Activated CD4-positive, alpha-beta T cell treated with anti-CD3 and anti-CD28 coated beads, Interleukin-2, amount 10 ng/mL, durations not matched to agents 7 days and 5 days (primary cell): ENCODE measurements around the gene ZNF341. TPM values are rescaled to one million over a fixed set of nuclear protein-coding genes. Genes with fewer than 3 reads are reported as not detected.

Experiments used
- CTCF ChIA-PET: fragments of 350-600 bp; sonication (Branson Sonifier 250); formaldehyde crosslinking; loops from one replicate; lab custom pipeline; 2021; ENCODE audit warnings: antibody characterized with exemption; lab: Charles Lee
- POLR2A ChIA-PET: fragments of 350-600 bp; sonication (Branson Sonifier 250); formaldehyde crosslinking; loops from one replicate; lab custom pipeline; 2021; ENCODE audit warnings: antibody characterized with exemption; lab: Charles Lee
- DNase-seq: peaks from one replicate; pipeline ENCODE4 v3.0.0-alpha.2; 2020
- H3K27ac Mint-ChIP-seq: one replicate; pipeline ENCODE4 v1.8.0; 2021; ENCODE audit warnings: mild to moderate bottlenecking, moderate library complexity, mixed read lengths
- H3K27me3 Mint-ChIP-seq: one replicate; pipeline ENCODE4 v1.8.0; 2021; ENCODE audit warnings: mixed read lengths
- H3K36me3 Mint-ChIP-seq: one replicate; pipeline ENCODE4 v1.8.0; 2021; ENCODE audit warnings: low read depth, mixed read lengths
- H3K4me1 Mint-ChIP-seq: one replicate; pipeline ENCODE4 v1.8.0; 2021; ENCODE audit warnings: mixed read lengths
- H3K4me3 Mint-ChIP-seq: one replicate; pipeline ENCODE4 v1.8.0; 2021; ENCODE audit warnings: mild to moderate bottlenecking, moderate library complexity, mixed read lengths
- H3K9me3 Mint-ChIP-seq: one replicate; pipeline ENCODE4 v1.8.0; 2021; ENCODE audit warnings: mixed read lengths
- total RNA-seq, 2 experiments: library from RNA; stranded (reverse); gene quantifications; one replicate each; pipeline ENCODE4 v1.2.3, GENCODE V29; 2021

ZNF341 gene
- total RNA-seq, 2 experiments from 2014 or later: 5.5 to 5.8 TPM

- DNase-seq: no peak
- ChIA-PET CTCF (no interaction called here), POLR2A (no interaction called here)
- Mint-ChIP-seq H3K27ac (no peak overlapping the region), H3K9me3 (no peaks in the 10 kb centered on the region), H3K4me1 (peaks cover 20% of the 10 kb centered on the region), H3K27me3 (no peaks in the 10 kb centered on the region), H3K4me3 (no peak overlapping the region), H3K36me3 (peaks cover 32% of the 10 kb centered on the region)
Observed at GRCh38 chr20:33707668-33708067, 24.1 kb upstream of the ZNF341 start.

DNA sequence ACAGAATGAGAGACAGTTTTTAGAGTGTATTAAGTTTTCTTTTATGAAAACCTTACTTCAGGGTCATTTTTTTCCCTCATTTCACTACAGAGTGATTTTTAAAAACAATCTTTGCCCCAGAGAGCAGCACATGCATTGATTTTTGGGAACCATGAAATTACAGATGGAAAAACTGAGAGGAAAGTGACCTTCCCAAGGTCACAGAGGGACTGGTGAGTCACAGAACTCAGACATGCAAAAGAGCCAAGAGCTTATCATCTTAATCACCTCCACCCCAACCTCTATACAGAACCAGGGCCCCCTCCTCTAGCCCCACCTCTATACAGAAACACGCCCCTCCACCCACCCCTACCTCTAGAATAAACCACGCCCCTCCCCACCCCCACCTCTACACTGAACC is 22.4 kb upstream of the ZNF341 start:
- CTCF ChIA-PET: interaction anchor here (0.6 kb wide), 1 partner anchor 266 kb away, joined by 3 read pairs; the partner anchor contains the start of gene SNTA1
- no peak overlapping the region for H3K27ac Mint-ChIP-seq
- H3K27me3 Mint-ChIP-seq: no peaks in the 10 kb centered on the region
- POLR2A ChIA-PET: no interaction called here
- H3K4me1 Mint-ChIP-seq: peaks cover 20% of the 10 kb centered on the region
- H3K9me3 Mint-ChIP-seq: no peaks in the 10 kb centered on the region
- H3K36me3 Mint-ChIP-seq: peaks cover 39% of the 10 kb centered on the region
- DNase-seq: no peak
- no peak overlapping the region for H3K4me3 Mint-ChIP-seq

GRCh38 chr20:33709905-33710541 is 21.8 kb upstream of the ZNF341 start:
- no peaks in the 10 kb centered on the region for H3K27me3 Mint-ChIP-seq
- H3K36me3 Mint-ChIP-seq: peaks cover 39% of the 10 kb centered on the region
- peaks cover 20% of the 10 kb centered on the region for H3K4me1 Mint-ChIP-seq
- ChIA-PET CTCF (no interaction called here), POLR2A (no interaction called here)
- DNase-seq: no peak
- H3K9me3 Mint-ChIP-seq: no peaks in the 10 kb centered on the region
- H3K4me3 Mint-ChIP-seq: no peak overlapping the region
- no peak overlapping the region for H3K27ac Mint-ChIP-seq

- no peak for DNase-seq
- Mint-ChIP-seq H3K4me1 (peaks cover 20% of the 10 kb centered on the region), H3K27ac (peak overlapping the region; percentile 7), H3K36me3 (peaks cover 42% of the 10 kb centered on the region), H3K9me3 (no peaks in the 10 kb centered on the region), H3K27me3 (no peaks in the 10 kb centered on the region), H3K4me3 (no peak overlapping the region)
- CTCF ChIA-PET: no interaction called here
- POLR2A ChIA-PET: no interaction called here
Observed at GRCh38 chr20:33710681-33711445, 20.9 kb upstream of the ZNF341 start.

GRCh38 chr20:33711446-33711738 is 20.4 kb upstream of the ZNF341 start:
- CTCF ChIA-PET: no interaction called here
- Mint-ChIP-seq H3K4me3 (no peak overlapping the region), H3K36me3 (peaks cover 47% of the 10 kb centered on the region), H3K9me3 (no peaks in the 10 kb centered on the region), H3K27me3 (no peaks in the 10 kb centered on the region), H3K4me1 (peaks cover 23% of the 10 kb centered on the region), H3K27ac (no peak overlapping the region)
- POLR2A ChIA-PET: no interaction called here
- no peak for DNase-seq

DNA sequence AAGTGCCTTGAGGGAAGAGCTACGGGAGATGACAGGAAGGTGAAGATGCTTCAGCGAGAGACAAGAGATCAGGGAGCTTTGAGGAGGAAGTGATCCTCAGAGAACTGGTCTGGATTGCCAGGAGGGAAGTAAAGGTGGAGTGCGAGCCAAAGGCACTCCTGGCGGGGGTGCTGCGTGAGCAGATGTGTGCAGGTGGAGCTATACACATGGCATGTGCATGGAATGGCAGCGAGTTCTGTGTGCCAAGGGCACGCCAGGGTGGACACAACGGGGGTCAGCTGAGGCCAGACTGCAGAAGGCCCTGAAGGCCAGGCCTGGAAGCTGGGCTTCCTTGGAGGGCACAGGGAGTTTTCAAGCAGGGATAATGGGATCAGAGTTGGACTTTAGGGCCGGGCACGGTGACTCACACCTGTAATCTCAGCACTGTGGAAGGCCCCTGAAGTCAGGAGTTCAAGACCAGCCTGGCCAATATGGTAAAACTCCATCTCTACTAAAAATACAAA is 17.9 kb upstream of the ZNF341 start:
- no peak overlapping the region for H3K4me3 Mint-ChIP-seq
- ChIA-PET POLR2A (no interaction called here), CTCF (no interaction called here)
- DNase-seq: no peak
- H3K4me1 Mint-ChIP-seq: peaks cover 35% of the 10 kb centered on the region
- H3K9me3 Mint-ChIP-seq: no peaks in the 10 kb centered on the region
- H3K36me3 Mint-ChIP-seq: peaks cover 40% of the 10 kb centered on the region
- no peak overlapping the region for H3K27ac Mint-ChIP-seq
- no peaks in the 10 kb centered on the region for H3K27me3 Mint-ChIP-seq

DNA sequence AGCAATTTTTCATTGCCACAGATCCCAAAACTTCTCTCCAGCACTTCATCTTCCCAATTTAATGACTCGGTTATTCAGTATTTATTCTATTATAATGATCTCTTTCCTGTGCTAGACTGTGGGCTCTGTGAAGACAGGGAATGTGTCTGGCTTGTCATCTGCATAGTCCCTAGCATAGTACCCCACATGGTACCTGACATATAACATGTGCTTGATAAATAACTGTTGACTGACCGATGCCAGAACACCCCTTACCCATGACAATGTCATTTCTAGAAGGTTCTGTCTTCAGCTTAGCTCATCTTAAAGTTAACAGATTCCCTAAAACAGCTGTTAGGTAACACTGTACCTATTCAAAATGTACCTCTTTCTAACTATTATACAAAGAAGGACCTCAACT is 15.3 kb upstream of the ZNF341 start:
- no peak overlapping the region for H3K27ac Mint-ChIP-seq
- peaks cover 31% of the 10 kb centered on the region for H3K36me3 Mint-ChIP-seq
- H3K4me1 Mint-ChIP-seq: peaks cover 29% of the 10 kb centered on the region
- H3K4me3 Mint-ChIP-seq: no peak overlapping the region
- no peak for DNase-seq
- H3K9me3 Mint-ChIP-seq: peaks cover 2% of the 10 kb centered on the region
- ChIA-PET POLR2A (no interaction called here), CTCF (interaction anchor here (0.9 to 1.4 kb wide), 2 partner anchors 9 to 15 kb away, joined by 3 read pairs; partner anchors contain the start of gene ZNF341)
- no peaks in the 10 kb centered on the region for H3K27me3 Mint-ChIP-seq

- Mint-ChIP-seq H3K27ac (peak overlapping the region; percentile 85), H3K36me3 (peaks cover 10% of the 10 kb centered on the region), H3K27me3 (no peaks in the 10 kb centered on the region), H3K4me1 (peaks cover 29% of the 10 kb centered on the region), H3K9me3 (peaks cover 2% of the 10 kb centered on the region), H3K4me3 (peak overlapping the region; percentile 87)
- CTCF ChIA-PET: interaction anchor here (0.5 to 2.5 kb wide), 10 partner anchors 8 to 649 kb away, joined by 3 to 12 read pairs (median 5); partner anchors contain the start of gene ZNF341
- POLR2A ChIA-PET: interaction anchor here (1.0 kb wide), 3 partner anchors 13 to 55 kb away, joined by 4 to 6 read pairs (median 4); partner anchors contain the start of genes E2F1 and ZNF341
- no peak for DNase-seq
Observed at GRCh38 chr20:33719277-33719988, 12.4 kb upstream of the ZNF341 start.

DNA sequence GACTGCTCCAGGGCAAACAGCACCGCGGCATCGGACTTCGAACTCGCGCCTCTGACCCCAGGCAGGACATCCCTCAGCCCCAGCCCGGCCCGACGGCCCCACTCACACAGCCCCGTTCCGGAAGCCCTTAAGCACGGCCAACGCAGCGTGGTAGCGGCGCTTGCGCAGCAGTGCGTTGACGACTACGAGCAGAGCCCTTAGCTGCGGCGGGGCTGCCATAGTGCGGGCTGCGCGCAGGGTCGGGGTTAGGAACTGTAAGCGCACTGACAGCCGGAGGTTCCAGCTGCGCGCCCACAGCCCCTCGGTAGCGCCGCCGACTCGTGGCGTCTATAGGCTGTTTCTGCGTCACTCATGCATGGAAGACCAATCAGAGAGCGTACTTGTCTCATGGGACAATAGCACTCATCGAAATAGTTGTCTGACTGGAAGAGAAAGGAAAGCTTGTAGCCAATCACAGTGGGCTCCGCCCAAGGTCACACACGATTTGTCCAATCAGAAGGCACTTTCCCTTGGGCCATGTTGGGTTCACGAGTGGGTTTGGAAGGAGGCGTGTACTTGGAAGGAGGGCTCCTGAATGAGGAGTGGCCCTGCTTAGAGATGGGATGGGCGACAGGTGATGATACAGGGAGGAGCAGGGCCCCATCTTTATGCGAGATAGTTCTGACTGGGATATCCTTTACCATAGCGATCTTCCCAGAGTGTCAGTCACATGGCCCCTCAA is 11.6 kb upstream of the ZNF341 start, which contains the start of gene PXMP4:
TSS of gene PXMP4 (minus strand) at position 322 of the 721 bp plus-strand sequence. CDS start at position 219, 103 bp downstream.
- Mint-ChIP-seq H3K27me3 (no peaks in the 10 kb centered on the region), H3K36me3 (peaks cover 10% of the 10 kb centered on the region), H3K9me3 (peaks cover 2% of the 10 kb centered on the region), H3K4me3 (peak within 1 kb of the TSS; percentile 87), H3K4me1 (peaks cover 29% of the 10 kb centered on the region), H3K27ac (peak within 1 kb of the TSS; percentile 85)
- CTCF ChIA-PET: interaction anchor here (1.0 to 2.5 kb wide), 9 partner anchors 8 to 219 kb away, joined by 3 to 12 read pairs (median 5); partner anchors contain the start of gene ZNF341
- POLR2A ChIA-PET: interaction anchor here (0.8 to 1.0 kb wide), 4 partner anchors 12 to 55 kb away, joined by 4 to 6 read pairs (median 4); partner anchors contain the start of genes E2F1 and ZNF341
- DNase-seq: peak; percentile 94

DNA sequence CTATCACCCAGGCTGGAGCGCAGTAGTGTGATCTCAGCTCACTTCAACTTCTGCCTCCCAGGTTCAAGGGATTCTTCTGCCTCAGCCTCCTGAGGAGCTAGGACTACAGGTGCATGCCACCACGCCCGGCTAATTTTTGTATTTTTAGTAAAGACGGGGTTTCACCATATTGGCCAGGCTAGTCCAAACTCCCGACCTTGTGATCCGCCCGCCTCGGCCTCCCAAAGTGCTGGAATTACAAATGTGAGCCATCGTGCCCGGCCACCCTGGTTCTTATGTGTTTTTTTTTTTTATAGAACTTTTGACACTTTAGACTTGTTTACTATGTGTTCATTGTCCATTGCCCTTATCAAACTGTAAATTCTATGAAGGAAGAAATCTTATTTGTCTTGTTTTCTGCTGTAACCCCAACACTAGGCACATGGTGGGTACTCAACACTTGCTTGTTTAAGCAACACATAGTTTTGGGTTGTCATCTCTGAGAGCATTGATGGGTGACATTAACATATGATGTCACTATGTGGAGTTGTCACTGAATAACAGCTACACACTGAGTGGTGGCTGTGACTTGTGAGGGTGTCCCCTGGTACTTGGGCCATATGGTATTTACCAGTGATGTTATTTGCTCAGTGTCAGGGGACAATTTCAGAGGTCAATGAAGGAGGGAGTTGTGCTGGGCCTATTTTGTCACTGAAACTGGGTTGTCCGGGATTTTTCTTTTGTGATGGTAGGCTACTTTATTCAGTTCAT is 10.2 kb upstream of the ZNF341 start:
- Mint-ChIP-seq H3K36me3 (peaks cover 1% of the 10 kb centered on the region), H3K9me3 (peaks cover 2% of the 10 kb centered on the region), H3K4me1 (peaks cover 25% of the 10 kb centered on the region), H3K27me3 (no peaks in the 10 kb centered on the region), H3K27ac (peak overlapping the region; percentile 68), H3K4me3 (no peak overlapping the region)
- POLR2A ChIA-PET: no interaction called here
- DNase-seq: no peak
- CTCF ChIA-PET: interaction anchor here (0.6 to 2.4 kb wide), 4 partner anchors 29 to 1810 kb away, joined by 3 to 7 read pairs (median 4); no protein-coding TSS in a partner anchor

- POLR2A ChIA-PET: no interaction called here
- Mint-ChIP-seq H3K27ac (no peak overlapping the region), H3K27me3 (no peaks in the 10 kb centered on the region), H3K4me1 (peaks cover 8% of the 10 kb centered on the region), H3K36me3 (peaks cover 1% of the 10 kb centered on the region), H3K9me3 (peaks cover 2% of the 10 kb centered on the region), H3K4me3 (no peak overlapping the region)
- CTCF ChIA-PET: interaction anchor here (0.6 to 1.1 kb wide), 3 partner anchors 8 to 43 kb away, joined by 3 to 6 read pairs (median 4); no protein-coding TSS in a partner anchor
- DNase-seq: no peak
Observed at GRCh38 chr20:33724439-33725094, 7.2 kb upstream of the ZNF341 start.
